ENCODE results near the gene CDT1. TPM values are rescaled to one million over a fixed set of nuclear protein-coding genes. Genes with fewer than 3 reads are reported as not detected.

Gene CDT1
- total RNA-seq, 4 donors from 2014 or later = 0.33 to 1.8 (median 0.99) TPM

DNA sequence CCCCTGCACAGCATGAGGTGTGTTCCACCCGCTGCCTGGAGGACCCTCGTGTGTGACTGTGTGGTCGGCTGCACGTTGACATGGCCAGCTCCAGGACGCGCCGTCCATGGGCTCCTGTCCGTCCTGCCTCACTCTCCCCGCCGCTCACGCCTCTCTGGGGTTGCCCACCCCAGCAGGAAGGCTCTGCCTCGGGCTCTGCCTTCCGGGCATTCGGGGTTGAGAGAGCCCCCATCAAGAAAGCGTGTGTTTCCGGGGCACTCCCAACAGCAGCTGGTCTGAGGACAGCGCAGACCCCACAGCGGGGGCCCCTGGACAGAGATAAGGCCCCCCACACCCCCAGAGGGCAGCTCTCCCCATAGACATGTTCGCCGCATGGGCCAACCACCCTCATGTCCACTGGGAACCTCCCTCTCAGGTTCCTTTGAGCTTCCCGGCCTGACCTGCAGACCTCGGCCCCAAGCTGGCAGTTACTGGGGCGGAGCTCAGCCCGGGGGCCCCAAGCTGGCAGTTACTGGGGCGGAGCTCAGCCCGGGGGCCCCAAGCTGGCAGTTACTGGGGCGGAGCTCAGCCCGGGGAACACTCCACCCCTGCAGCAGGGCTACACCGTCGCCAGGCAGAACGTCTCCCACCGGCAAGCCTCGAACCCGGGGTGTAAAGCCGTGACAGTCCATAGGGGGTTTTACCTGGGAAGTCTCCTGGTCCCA, 10.2 kb upstream of the CDT1 start:
- TF ChIP-seq POLR2A (IDR thresholded peaks at IDR 0.05) = no peak
- TF ChIP-seq, protein P1, sequence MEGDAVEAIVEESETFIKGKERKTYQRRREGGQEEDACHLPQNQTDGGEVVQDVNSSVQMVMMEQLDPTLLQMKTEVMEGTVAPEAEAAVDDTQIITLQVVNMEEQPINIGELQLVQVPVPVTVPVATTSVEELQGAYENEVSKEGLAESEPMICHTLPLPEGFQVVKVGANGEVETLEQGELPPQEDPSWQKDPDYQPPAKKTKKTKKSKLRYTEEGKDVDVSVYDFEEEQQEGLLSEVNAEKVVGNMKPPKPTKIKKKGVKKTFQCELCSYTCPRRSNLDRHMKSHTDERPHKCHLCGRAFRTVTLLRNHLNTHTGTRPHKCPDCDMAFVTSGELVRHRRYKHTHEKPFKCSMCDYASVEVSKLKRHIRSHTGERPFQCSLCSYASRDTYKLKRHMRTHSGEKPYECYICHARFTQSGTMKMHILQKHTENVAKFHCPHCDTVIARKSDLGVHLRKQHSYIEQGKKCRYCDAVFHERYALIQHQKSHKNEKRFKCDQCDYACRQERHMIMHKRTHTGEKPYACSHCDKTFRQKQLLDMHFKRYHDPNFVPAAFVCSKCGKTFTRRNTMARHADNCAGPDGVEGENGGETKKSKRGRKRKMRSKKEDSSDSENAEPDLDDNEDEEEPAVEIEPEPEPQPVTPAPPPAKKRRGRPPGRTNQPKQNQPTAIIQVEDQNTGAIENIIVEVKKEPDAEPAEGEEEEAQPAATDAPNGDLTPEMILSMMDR (IDR thresholded peaks at IDR 0.05) = no peak
- Histone ChIP-seq H3K27me3 (no peaks in the 10 kb centered on the region), H3K4me3 (replicated peaks in 1 of 3) (no peak overlapping the region), H3K27ac (no peak overlapping the region), H3K4me1 (no peaks in the 10 kb centered on the region), H3K9me3 (no peaks in the 10 kb centered on the region), H3K36me3 (no peaks in the 10 kb centered on the region)
- 53 to 64% methylated on average over 22 to 29 of the region's 35 CpGs for WGBS, 2 donors
- intact Hi-C loops (cut with DNase I) = no loop called here
- DNase-seq = no peak

DNA sequence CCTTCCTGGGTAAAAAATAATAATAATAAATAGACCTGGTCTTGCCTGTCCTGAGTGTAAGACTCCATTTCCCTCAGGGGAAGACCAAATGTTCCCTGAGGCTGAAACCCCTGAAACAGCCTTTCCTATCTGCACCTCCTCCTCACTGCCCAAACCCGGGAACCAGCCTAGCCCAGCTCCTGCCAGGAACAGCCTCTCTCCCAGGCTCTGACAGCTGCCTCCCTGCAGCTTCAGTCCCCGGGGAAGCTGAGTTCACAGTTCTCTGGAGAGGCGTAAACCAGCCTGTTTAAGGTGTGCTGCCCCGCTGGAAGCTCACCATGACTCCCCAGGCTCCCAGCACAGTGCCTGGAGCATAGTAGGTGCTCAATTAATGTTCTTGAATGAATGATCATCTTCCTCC, 7.3 kb upstream of the CDT1 start:
- intact Hi-C loops (cut with DNase I) = no loop called here
- no peak overlapping the region for H3K4me3 ChIP-seq (replicated peaks in 1 of 3)
- DNase-seq = no peak
- no peaks in the 10 kb centered on the region for H3K4me1 ChIP-seq
- H3K9me3 ChIP-seq = no peaks in the 10 kb centered on the region
- no peaks in the 10 kb centered on the region for H3K36me3 ChIP-seq
- WGBS, 2 donors = 61 to 68% methylated on average over 4 of the region's 4 CpGs
- H3K27ac ChIP-seq = no peak overlapping the region
- TF ChIP-seq, protein P1 (IDR thresholded peaks at IDR 0.05) = no peak
- TF ChIP-seq POLR2A (IDR thresholded peaks at IDR 0.05) = no peak
- no peaks in the 10 kb centered on the region for H3K27me3 ChIP-seq

DNA sequence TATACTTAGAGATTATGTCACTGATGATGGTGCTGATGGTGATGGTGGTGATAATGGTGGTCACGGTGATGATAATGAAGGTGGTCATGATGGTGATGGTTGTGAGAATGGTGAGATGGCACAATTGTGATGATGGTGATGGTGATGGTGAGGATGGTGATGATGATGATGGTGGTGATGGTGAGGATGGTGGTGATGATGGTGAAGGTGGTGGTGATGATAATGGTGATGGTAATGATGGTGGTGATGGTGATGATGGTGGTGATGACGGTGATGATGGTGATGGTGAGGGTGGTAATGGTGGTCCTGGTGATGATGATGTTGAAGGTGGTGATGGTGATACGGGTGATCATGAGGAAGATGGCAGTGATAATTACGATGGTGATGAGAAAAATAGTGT, 5.5 kb upstream of the CDT1 start:
- H3K27ac ChIP-seq = no peak overlapping the region
- no peak for DNase-seq
- WGBS, 2 donors = 85 to 87% methylated on average over 4 of the region's 4 CpGs
- no peaks in the 10 kb centered on the region for H3K27me3 ChIP-seq
- peaks cover 6 to 7% of the 10 kb centered on the region in 2 donors for H3K4me1 ChIP-seq
- no peak overlapping the region for H3K4me3 ChIP-seq (replicated peaks in 1 of 3)
- TF ChIP-seq, protein P1 (IDR thresholded peaks at IDR 0.05) = no peak
- TF ChIP-seq POLR2A (IDR thresholded peaks at IDR 0.05) = no peak
- intact Hi-C loops (cut with DNase I) = no loop called here
- H3K9me3 ChIP-seq = no peaks in the 10 kb centered on the region
- H3K36me3 ChIP-seq = no peaks in the 10 kb centered on the region

DNA sequence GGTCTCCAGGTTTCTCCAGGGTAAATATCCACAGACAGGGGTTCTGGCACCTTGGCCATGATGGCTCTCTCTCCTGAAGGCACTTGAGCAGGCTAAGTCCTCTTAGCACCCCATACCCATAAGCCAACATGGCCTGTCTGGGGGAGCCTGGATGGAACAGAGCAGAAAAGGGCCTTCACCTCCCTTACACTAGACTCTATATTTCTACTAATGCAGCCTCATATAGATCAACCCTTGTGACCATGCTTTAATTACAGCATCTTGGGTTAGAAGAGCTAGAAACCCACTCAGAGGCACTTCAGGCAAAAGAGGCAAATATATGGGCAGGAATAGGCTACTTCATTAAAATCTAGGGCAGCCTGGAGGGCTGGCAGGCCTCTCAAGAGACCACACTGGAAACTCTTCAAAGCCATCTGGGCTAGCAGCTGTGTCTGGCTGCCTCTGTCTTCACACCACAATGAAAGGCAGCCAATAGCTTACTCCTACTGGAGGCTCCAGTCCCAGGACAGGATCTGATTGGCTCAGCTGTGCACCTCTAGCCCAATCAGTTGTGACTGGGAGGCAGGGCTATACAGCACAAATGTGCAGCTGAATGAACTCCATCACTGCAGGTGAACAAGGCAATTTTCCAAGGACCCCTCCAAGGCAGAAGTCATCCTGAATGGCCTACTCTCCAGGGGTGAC, 4.7 kb upstream of the CDT1 start:
- H3K4me1 ChIP-seq = peaks cover 6 to 8% of the 10 kb centered on the region in 2 donors
- DNase-seq = no peak
- no peak overlapping the region for H3K27ac ChIP-seq
- no peak overlapping the region for H3K4me3 ChIP-seq (replicated peaks in 1 of 3)
- no peaks in the 10 kb centered on the region for H3K27me3 ChIP-seq
- H3K36me3 ChIP-seq = no peaks in the 10 kb centered on the region
- H3K9me3 ChIP-seq = no peaks in the 10 kb centered on the region
- intact Hi-C loops (cut with DNase I) = no loop called here
- TF ChIP-seq POLR2A (IDR thresholded peaks at IDR 0.05) = no peak

DNA sequence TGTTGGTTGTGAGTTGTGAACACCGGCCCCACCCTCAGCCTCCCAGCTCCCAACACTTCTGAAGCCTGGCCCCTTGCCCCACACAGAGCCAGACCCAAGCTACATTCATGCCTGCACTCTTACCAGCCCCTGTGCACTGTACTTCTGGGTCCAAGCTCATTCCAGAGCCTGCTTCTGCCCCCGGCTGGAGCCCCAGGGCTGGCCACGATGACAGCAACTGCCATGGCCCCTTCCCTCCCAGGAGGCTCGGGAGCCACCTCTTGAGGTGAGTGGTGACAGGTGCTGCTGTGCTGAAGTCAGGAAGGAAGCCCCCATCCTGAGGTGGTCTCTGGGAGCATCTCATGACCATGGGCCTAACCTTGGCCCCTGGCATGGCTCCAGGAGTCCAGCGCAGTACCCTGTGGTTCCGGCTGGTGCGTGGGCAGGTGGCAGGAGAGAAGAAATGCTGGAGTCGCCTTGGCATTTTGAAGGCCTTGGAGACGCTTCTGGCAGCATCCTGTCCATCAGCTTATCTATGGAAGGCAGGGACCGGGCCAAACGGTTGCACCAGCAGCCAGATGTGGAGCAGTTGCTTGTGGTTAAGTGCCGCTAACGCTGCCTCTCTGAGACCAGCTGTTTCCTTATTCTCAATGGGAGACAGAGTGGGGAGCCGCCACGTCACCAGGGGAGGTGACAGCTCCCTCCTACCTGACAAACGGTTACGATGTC, 3.9 kb upstream of the CDT1 start:
- intact Hi-C loops (cut with DNase I) = no loop called here
- Histone ChIP-seq H3K36me3 (no peaks in the 10 kb centered on the region), H3K4me1 (peaks cover 14 to 16% of the 10 kb centered on the region in 2 donors), H3K27ac (no peak overlapping the region), H3K4me3 (replicated peaks in 1 of 3) (no peak overlapping the region), H3K9me3 (no peaks in the 10 kb centered on the region), H3K27me3 (no peaks in the 10 kb centered on the region)
- no peak for DNase-seq
- 74 to 87% methylated on average over 14 to 17 of the region's 17 CpGs for WGBS, 2 donors
- no peak for TF ChIP-seq POLR2A (IDR thresholded peaks at IDR 0.05)
- TF ChIP-seq, protein P1 (IDR thresholded peaks at IDR 0.05) = no peak

All from thyroid gland (tissue), 4 donors.